Fibroblast of villous mesenchyme (primary cell): ENCODE results near the gene MAPK7. TPM values are rescaled to one million over a fixed set of nuclear protein-coding genes. Genes with fewer than 3 reads are reported as not detected.

Experiments
- DNase-seq: peaks from one replicate; pipeline ENCODE4 v3.0.0-alpha.2; 2010; ENCODE audit warnings: low read depth
- H3K4me3 ChIP-seq: 2 replicates; pipeline ENCODE4 v1.5.1; 2011; ENCODE audit warnings: low read depth, mild to moderate bottlenecking, low read length
- total RNA-seq: library from RNA; depleted of rRNA; stranded (reverse); fragments of >200 nt; gene quantifications from 2 replicates; pipeline ENCODE4 v1.2.3, GENCODE V29; 2012
- TF ChIP-seq, protein P1 (sequence below): IDR thresholded peaks from 2 replicates; pipeline ENCODE4 v1.5.1; 2012; ENCODE audit warnings: low read depth, mild to moderate bottlenecking, low read length; ENCODE audit not compliant: insufficient read depth

Gene MAPK7
- total RNA-seq, 1 donor, result 14.7 TPM

DNA sequence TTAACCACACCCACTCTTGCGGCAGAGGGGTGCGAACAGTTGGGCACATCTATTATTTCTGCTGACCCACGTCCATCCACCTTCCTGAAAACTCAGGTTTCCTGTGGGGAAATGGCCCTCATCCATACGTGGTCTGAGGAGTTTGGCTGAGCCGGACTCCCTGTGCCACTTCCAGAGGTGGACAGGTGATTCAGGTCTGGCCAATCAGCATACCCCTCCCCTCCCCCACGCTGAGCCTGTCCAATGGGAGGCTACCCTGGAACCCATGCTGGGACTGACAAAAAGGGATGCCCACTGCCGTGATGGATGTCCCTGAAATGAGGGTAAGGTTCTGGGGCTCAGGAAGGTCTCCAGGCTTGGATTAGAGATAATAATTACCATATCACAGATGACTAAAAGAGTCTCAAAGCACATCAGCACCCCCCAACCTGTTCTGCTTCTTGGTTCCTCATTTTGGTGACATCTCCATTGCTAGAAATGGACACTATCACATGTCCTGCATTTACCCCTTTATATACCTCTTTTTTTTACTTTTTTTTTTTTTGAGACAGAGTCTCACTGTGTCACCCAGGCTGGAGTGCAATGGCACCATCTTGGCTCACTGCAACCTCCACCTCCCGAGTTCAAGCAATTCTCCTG is 5.3 kb upstream of the MAPK7 start:
- no peak for DNase-seq
- TF ChIP-seq, protein P1, sequence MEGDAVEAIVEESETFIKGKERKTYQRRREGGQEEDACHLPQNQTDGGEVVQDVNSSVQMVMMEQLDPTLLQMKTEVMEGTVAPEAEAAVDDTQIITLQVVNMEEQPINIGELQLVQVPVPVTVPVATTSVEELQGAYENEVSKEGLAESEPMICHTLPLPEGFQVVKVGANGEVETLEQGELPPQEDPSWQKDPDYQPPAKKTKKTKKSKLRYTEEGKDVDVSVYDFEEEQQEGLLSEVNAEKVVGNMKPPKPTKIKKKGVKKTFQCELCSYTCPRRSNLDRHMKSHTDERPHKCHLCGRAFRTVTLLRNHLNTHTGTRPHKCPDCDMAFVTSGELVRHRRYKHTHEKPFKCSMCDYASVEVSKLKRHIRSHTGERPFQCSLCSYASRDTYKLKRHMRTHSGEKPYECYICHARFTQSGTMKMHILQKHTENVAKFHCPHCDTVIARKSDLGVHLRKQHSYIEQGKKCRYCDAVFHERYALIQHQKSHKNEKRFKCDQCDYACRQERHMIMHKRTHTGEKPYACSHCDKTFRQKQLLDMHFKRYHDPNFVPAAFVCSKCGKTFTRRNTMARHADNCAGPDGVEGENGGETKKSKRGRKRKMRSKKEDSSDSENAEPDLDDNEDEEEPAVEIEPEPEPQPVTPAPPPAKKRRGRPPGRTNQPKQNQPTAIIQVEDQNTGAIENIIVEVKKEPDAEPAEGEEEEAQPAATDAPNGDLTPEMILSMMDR, result no peak
- H3K4me3 ChIP-seq, result no peak overlapping the region

DNA sequence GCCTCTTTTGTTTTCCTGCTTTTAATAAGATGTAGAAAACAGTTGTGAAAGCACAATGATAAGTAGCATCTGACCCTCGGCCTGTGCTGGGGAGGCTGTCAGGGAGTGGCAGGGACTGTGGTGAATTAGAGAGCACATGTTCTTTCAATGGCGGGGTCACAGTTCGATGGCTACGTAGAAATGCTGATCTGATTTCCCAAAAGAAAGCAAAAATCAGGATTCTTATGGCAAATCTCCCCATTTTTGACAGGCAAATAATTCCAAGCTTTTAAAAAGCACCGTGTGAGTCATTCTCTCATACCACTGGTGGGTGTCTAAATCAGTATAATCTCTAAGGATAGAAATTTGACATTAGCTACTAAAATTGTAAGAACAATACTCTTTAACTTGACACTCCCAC is 4.2 kb upstream of the MAPK7 start:
- H3K4me3 ChIP-seq, result no peak overlapping the region
- TF ChIP-seq, protein P1, result no peak
- DNase-seq, result peak; percentile 50

DNA sequence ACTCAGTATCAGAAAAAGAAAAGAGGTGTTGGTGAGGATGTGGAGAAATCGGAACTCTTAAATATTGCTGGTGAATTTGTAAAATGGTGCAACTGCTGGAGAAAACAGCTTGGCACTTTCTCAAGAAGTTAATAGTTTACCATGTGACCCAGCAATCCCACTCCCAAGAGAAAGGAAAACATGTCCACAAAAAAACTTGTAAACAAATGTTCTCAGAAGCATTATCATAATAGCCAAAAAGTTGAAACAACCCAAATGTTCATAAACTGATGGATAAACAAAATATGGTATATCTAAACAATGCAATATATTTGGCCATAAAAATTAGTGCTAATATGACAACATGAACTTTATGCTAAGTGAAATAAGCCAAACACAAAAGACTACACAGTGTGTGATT is 2.6 kb upstream of the MAPK7 start:
- TF ChIP-seq, protein P1, result no peak
- H3K4me3 ChIP-seq, result no peak overlapping the region
- peak; percentile 47 for DNase-seq

DNA sequence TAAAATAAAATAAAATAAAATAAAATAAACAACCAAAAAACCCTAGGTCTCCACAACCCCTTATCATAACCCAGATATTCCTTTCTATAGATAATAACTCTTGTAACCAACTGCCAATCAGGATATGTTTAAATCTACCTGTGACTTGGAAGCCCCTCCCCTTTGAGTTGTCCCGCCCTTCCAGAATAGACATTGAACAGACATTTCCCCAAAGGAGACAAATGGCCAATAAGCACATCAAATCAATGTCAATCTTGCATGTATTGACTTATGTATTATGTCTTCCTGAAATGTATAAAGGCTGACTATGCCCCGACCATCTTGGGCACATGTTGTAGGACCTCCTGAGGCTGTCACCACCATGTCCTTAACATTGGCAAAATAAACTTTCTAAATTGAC is 1.5 kb upstream of the MAPK7 start:
- peak overlapping the region; percentile 71 for H3K4me3 ChIP-seq
- DNase-seq, result no peak
- TF ChIP-seq, protein P1, result no peak

DNA sequence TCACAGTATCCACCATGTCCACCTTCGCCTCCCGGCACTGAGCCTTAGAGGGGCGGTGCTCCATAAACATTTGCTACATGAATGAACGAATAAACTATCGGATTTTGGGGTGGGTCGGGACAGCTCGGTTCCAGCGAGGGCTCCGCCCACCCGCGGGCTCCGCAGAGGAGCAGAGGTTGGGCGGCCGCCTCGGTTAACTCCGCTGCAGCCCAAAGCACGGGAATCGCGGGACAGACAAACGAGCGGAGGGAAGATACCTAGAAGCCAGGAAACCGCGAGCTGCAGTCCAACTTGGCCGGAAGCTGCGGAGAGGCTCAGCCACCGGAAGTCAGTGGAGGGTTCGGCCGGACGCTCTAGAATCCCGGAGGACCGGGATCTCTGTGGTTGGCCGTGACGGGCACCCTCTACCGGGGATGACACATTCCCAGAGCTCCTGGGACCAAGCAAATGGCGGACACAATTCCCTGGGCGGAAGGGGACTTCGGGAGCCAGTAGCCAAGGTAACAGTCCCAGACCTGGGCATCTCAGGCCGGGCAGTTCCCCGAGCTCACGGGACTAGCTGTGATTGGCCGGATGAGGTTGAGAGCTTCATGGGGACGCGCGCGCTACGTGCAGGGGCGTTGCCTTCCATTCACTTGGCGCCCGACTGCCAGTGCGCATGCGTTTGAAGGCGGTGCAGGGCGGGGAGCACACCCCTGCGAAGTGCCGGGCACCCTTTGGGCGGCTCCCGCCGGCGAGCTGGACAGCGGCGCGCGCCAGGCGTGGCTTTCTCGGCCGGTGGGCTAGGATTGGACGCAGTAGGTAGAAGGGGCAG is 489 bp upstream of the MAPK7 start:
- peak overlapping the region; percentile 71 for H3K4me3 ChIP-seq
- peak; percentile 99 for DNase-seq
- TF ChIP-seq, protein P1, result no peak

DNA sequence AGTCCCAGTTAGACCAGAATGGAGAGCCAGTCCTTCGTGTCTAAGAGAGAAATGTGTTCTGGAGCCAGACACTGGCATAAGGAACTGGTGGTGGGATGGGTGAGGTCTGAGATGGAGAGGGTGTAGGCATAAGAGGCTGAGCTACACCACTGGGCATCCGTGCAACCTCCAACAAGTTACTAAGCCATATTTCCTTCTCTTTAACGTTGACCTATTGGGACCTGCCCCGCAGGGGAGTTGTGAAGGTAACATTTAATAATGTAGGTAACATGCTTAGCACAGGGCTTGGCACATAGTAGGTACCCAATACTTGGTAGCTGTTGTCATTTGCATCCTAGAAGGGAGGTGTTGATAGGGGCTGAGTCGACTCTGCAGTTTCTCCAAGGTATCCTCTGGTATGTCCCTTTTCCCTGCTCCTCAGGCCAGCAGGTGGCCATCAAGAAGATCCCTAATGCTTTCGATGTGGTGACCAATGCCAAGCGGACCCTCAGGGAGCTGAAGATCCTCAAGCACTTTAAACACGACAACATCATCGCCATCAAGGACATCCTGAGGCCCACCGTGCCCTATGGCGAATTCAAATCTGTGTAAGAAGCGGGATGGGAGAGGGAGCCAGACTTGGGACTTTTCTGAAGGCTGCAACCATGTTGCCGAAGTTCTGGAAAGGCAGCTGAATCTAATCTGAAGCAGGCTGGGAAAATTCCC is 1.2 kb downstream of the MAPK7 start:
- DNase-seq, result no peak
- TF ChIP-seq, protein P1, result no peak
- peak overlapping the region; percentile 71 for H3K4me3 ChIP-seq
